Fibroblast of skin of abdomen (primary cell): Measurements from ENCODE around the gene TENM4.

Experiments used
- DNase-seq: peaks from one replicate; pipeline ENCODE4 v3.0.0-alpha.2; 2013

The TENM4 gene

DNA sequence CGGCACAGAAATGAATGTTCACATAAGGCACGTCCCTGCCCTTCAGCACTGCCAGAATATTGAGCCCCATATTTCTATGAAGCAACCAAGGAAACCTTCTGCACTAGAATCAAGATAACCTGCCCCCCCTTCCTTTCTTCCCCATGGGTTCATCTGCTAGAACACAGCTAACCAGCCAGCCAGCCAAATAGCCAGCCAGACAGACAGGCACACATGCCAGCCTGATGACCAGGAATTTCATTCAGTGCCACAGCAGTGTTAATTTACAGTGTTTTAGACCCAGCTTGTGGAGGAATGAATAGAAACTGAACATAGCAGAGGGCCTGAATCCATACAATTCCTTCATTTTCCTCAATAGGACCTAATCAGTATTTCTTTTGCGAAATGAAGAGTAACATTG lies 57.0 kb downstream of the TENM4 start:
- DNase-seq, result no peak

DNA sequence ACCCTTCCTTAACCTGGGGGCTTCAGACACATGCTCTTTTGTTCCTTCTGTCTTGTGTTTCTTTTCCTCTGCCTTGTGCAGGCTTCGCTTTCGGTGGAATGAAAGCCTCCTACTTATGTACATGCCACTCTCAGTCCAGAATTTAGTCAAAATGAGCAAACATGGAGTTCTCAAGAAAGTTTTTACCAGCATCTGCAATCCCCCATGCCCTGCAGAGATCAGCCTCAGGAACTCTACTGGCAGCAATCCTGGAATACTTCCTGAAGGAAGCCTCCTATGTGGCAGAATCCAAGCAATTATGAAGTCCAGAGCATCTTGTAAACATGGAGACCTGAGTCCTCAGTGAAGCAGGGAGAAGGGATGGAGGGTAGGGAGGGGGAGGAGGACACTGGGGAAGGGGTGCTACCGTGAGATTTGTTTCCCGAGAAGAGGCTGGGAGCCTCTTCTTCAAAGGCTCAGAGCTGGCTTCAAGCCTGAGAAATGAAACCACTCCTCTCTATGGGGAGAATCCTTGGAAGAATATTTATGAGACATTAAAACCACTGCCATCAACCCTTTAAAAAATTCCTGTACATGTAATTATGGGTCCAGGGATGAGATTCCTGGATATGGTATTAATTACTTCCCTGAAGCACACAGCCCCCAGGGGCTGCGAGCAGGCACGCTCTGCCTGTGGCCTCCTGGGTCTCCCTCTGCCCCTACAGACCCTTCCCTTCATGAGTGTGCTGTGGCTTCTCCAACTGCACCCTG lies 58.4 kb downstream of the TENM4 start:
- DNase-seq, result peak; percentile 76

DNA sequence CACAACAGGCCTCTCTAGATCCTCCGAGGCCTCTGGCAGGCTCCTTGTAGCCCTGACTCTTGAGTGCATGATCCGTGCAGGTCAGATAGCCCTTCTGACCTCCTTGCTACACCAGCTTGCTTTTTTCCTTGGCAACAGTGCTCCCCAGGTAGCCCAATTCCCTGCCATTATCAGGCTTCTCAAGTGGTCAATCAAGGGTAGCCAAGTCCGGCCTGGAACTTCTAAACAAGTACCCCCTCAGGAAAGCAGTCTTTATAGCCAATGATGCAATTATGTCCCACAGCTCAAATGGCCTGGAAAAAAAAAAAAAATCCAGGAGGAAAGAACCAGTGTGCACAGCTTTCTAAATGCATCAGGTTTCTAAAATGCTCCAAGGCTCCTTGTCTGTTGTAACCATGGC lies 59.8 kb downstream of the TENM4 start:
- DNase-seq, result no peak

DNA sequence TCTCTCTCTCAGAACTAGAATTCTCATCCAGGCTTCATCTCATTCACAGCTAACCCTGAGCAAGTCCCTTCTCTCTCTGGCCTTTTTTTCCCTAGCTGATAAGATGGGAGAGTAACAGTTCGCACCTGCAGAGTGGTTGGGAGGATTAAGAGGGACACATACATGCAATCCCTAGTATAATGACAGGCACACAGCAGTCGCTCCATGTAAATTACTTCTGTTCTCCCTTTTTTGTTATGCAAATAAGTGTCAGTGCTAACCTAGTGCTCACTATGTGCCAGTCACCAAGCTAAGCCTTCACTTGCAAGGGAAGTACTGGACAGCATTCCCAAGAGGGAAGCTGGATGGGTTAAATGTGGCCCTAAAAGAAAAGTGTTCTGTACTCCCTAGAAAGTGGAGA lies 63.4 kb downstream of the TENM4 start:
- DNase-seq, result no peak

DNA sequence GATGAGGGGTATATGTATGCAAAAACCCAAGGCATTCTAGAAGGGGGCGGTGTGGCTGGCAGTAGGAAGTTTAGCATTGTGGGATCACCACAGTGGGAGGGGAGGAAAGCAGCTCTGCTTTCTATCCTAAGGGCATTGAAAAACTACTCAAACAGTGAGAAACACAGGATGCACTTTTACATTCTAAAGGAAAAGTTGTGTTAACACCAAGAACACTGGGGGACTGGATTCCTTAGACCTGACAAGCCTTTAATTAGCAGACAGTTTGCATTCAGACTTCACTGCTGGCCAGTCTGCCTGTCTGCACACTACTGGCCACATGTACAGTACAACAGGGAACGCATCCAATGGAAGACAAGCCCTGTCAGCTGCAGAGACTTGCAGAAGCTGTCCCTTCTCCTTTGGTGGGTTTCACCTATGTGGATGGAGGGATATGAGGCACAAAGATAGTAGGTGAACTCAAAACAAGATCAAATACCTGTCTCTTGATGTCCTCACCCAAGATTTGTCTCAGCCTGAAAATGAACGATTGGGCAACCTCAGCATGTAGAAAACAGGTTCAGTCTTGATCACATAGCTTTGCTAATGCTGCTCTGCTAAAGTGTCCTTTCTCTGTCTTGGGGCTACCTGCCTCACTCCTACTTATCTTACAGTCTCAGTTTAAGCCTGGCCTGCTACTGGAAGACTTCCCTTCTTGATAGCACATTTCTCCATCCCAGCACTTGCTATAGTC lies 64.8 kb downstream of the TENM4 start:
- no peak for DNase-seq

DNA sequence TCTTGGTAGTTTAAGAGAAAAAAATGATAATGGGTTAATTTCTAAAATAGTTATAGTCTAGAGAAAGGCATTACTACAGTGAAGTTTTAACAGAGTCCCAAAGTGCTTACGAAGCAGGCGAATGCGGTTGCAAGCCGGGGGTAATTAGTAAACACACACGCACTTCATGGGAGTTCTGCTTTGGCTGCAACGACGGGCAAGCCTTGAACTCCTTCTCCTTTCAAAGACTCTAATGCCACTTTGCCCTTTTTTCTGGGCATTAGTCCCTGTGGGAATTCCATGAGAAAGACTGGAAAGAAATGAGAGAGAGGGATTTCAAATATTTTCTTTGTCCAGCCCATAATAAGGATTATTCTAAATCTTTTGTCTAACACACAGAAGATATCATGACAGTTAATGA lies 66.1 kb downstream of the TENM4 start:
- DNase-seq, result no peak

DNA sequence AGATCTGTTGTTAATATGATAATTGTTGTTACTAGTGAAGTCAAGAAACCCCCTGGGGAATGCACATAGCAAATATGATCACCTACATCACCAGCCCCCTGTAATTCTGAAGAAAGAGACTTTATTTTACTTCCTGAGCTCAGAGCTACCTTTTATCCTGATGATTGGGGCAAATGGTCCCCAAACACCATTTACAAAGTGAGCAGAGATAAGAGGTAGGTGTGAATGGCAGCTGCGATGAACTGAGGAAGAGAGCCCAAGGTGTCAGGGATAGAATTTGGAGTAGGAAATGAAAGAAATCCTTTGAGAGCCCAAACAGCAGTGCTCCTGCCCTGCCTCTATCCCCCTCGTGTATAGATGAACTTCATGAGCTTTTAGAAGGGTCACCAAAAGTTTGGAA lies 69.1 kb downstream of the TENM4 start:
- no peak for DNase-seq

- DNase-seq, result no peak
Measured at GRCh38 chr11:79371152-79371551, 69.7 kb downstream of the TENM4 start.

- DNase-seq, result no peak
Measured at GRCh38 chr11:79369055-79369454, 71.8 kb downstream of the TENM4 start.

GRCh38 chr11:79367844-79368243 lies 73.0 kb downstream of the TENM4 start:
- no peak for DNase-seq

DNA sequence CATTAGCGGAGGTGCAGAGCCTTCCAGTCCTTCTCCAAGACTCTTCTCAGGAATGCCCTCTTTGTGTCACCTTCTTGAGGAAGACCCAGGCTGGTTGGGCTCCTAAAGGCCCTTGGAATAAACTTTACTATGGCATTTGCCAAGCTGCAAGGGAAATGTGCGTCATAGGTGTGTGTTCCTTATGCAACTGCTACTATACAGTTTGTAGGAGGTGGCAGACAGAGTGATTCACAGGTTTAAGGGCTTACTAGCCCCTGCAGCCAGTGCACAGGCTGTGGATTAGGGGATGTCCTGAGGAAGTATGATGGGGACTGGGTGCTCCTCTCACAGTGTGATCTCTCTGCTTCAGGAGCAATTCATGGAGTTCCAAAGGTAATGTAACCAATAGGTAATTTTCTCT lies 74.6 kb downstream of the TENM4 start:
- no peak for DNase-seq

DNA sequence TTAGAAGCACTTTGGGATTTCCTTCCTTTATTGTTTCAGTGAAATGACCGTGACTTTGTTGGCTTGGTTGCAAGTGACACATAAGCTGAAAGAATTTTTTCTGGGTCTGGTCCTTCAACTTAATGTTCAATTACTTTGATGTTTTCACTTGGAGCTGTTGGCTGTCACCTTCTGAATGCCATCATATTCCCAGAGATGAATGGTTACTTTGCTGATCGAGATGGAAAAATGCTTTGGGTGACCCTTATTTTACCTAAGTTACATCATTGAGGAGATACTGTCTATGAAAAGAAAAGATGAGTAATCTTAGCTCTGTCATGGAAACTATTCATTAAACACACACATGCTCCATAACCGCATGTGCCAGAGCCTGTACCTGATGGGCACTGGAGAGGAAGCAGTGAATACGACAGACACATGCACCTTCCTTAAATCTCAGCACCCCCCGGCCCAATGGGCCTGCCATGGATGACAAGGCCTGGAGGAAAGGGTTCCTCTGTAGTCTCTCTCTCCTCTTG lies 76.9 kb downstream of the TENM4 start:
- no peak for DNase-seq

DNA sequence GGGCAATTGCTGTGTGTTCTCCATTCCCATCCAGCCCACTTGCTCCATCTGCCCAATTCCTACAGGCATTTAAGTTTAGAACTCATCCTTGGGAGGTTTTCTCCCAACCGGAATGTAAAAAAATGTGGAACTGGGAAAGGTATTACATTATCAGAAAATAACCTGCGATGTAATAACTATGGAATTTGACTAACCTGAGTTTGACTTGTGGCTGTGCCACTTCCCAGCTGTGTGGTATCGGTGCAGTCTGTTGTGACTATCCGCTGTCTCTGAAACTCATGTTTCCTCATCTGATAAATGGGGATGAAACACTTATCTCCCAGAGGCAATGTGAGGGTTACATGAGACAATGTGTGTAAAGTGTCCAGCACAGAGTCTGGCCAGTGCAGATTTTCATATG lies 77.6 kb downstream of the TENM4 start:
- no peak for DNase-seq

- DNase-seq, result no peak
Measured at GRCh38 chr11:79362821-79363220, 78.0 kb downstream of the TENM4 start.

GRCh38 chr11:79362206-79362757 lies 78.5 kb downstream of the TENM4 start:
- no peak for DNase-seq

GRCh38 chr11:79358258-79358657 lies 82.6 kb downstream of the TENM4 start:
- DNase-seq, result no peak

- no peak for DNase-seq
Measured at GRCh38 chr11:79353706-79354105, 87.1 kb downstream of the TENM4 start.

DNA sequence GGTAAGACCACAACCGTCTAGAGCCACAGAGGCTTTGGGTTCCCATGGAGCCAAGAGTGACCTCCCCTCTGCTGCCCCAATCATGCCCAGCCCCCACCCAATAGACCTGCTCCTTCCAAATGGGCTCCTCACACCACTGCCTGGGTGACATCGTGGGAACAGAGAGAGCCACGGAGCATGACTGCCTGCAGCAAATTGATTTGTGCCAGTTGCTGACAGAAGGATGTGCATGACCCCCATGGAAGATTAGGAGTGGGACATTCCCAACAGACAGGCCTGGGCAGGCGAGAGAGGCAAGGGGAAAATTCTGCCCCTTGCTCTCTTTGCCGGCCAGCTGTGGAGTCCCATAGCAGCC lies 88.5 kb downstream of the TENM4 start:
- DNase-seq, result no peak

DNA sequence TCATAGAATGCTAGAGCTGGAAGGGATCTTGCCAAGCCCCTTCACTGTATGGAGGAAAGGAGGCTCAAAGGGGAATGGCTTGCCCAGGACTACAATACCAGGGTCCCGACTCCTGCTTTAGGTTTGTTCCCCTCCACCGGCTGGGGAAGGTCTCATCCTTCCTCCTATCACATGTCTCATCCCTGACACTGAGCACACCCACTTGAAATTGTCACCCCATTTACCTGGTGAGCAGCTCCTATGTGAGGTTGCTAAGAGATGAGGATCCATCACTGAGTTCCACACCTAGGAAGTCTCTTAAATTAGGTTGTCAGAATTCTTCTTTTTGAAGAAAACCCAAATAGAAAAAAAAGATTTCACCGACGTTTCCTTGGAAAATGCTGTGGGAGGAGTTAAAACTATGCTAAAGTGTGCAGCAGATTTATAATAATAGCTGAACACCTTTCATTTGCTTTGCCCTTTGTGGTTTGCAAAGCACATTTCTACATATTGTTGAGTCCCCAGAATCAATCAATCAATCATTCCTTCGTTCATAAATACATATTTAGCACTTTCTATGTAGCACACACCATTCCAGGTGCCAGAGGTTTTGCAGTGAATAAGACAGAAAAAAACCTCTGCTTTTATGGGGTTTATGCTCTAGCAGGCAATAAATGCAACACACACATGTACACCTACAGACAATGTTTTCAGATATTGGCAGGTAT lies 91.7 kb downstream of the TENM4 start:
- no peak for DNase-seq

- no peak for DNase-seq
Measured at GRCh38 chr11:79346021-79346420, 94.8 kb downstream of the TENM4 start.

DNA sequence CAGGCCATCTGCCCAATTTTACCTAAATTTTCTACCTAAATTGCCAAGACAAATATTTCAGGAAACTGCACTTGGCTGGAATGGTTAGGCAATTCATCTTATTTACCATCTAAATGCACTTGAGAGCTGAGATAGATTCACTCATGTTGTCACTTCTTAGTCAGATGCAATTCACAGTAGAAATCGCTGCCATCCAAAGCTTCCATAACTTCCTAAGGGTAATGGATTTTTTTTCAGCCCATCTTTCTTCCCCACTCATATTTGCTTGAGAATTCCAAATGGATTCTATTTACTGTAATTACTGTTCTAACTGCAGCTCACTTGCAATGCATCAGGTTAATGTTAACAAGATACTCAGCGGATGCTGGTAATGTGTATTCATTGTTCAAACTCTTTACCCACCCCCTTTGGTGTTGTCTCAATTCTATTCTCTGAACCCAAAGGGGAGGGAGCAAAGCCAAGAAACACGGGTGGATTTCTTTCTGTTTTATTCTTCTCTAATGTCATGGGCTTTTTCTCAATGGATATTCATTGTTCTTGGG lies 96.0 kb downstream of the TENM4 start:
- no peak for DNase-seq

DNA sequence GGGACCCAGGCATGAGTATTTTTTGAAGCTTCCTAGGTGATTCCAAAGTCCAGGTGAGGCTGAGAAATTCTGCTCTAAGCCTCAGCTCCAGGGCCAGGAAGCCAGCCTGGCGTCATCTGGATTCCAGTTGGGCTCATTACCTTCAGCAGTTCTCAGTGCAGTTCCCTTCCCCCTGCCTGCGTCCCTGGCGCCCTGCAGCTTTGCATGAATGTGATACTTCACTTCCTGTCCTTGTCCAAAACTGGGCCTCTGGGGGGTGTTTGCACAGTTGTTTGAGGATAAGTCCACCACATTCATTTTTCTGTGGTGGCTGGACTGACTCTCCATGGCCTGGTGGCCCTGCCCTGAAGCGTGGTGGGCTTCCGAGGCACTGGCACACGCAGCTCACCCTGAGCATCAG lies 98.1 kb downstream of the TENM4 start:
- DNase-seq, result peak; percentile 14

DNA sequence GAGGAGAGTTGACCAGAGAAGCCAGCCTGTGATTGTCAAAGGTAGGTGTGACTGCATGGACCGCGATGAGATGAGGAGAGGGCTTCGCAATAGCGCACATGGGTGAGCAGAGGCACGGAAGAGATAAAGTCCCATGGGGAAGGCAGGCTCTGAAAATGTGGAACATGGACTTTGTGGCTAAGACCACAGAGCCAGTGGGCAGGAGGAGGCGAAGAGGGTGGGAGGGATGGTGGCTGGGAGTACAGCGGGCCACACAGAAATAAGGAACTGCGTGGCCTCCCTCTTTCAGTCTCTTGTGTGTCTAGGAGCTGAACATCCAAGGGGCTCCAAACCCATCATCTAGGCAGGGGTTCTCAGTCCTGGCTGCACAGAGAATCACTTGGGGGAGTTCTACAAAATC lies 98.6 kb downstream of the TENM4 start:
- DNase-seq, result no peak
